Naive B cell (primary cell): ENCODE data around the gene MCCC2. TPM values are rescaled to one million over a fixed set of nuclear protein-coding genes. Genes with fewer than 3 reads are reported as not detected.
"Not testable (repeated sequence)": the region's sequence is repeated elsewhere in the genome, so short reads cannot be mapped to it uniquely, and the experiment has no call there.

Experiments
- ATAC-seq, 2 donors: fragments of 150-1000 bp; cut with Tn5 transposase; 2 replicates each; pipeline ENCODE4 v1.10.0; 2021; ENCODE audit warnings: low read depth in 2 of 2, mild to moderate bottlenecking in 2 of 2, moderate library complexity in 2 of 2
- DNase-seq: peaks from one replicate; pipeline ENCODE4 v3.0.0; 2022
- H3K27ac Mint-ChIP-seq, 6 donors: one replicate each; pipeline ENCODE4 v1.8.0; 2020 to 2022; ENCODE audit warnings: mild to moderate bottlenecking in 6 of 6, mixed read lengths in 6 of 6, moderate library complexity in 5 of 6, inconsistent platforms in 2 of 6
- H3K27me3 Mint-ChIP-seq, 3 donors: one replicate each; pipeline ENCODE4 v1.8.0; 2021 to 2022; ENCODE audit warnings: mixed read lengths in 3 of 3, mild to moderate bottlenecking in 1 of 3
- H3K36me3 Mint-ChIP-seq, 2 donors: one replicate each; pipeline ENCODE4 v1.8.0; 2020 to 2022; ENCODE audit warnings: mixed read lengths in 2 of 2, inconsistent platforms in 1 of 2, mild to moderate bottlenecking in 1 of 2
- H3K4me1 Mint-ChIP-seq, 3 donors: one replicate each; pipeline ENCODE4 v1.8.0; 2020 to 2022; ENCODE audit warnings: mixed read lengths in 3 of 3, inconsistent platforms in 1 of 3, mild to moderate bottlenecking in 1 of 3, moderate library complexity in 1 of 3
- H3K4me3 Mint-ChIP-seq, 8 donors: one replicate each; pipeline ENCODE4 v1.8.0; 2020 to 2022; ENCODE audit warnings: mild to moderate bottlenecking in 8 of 8, mixed read lengths in 8 of 8, moderate library complexity in 8 of 8, inconsistent platforms in 2 of 8
- H3K9me3 Mint-ChIP-seq, 7 donors: one replicate each; pipeline ENCODE4 v1.8.0; 2020 to 2022; ENCODE audit warnings: mixed read lengths in 7 of 7, mild to moderate bottlenecking in 5 of 7, inconsistent platforms in 2 of 7, moderate library complexity in 1 of 7
- polyA plus RNA-seq, 6 donors: library from polyadenylated mRNA; unstranded; fragments of 300-500 nt; fragmentation: Illumina TruSeq; gene quantifications; one replicate each; pipeline ENCODE4 v1.2.3, GENCODE V29; 2021; ENCODE audit warnings: low read depth in 6 of 6

Gene MCCC2
- 10 to 100 TPM; 27.3 to 42.1 (median 35.4) TPM for polyA plus RNA-seq

GRCh38 chr5:71586941-71587765 is at the start of gene MCCC2:
MCCC2 (plus strand) TSS chr5:71587340; CDS start chr5:71587426, 86 bp downstream.
- Mint-ChIP-seq H3K36me3 (peaks cover 0 to under 1% of the 10 kb centered on the region in 2 donors), H3K27ac (peak within 1 kb of the TSS; percentile 95 to 100 (median 98)), H3K9me3 (peaks cover 0 to 4% (median 0%) of the 10 kb centered on the region in 7 donors), H3K4me3 (peak within 1 kb of the TSS; percentile 88 to 100 (median 98)), H3K4me1 (peaks cover 20 to 50% (median 32%) of the 10 kb centered on the region in 3 donors), H3K27me3 (no peaks in the 10 kb centered on the region)
- DNase-seq (peak; percentile 96), ATAC-seq (peak; percentile 93 to 94)

GRCh38 chr5:71537687-71538086 is 49.5 kb upstream of the MCCC2 start:
- peaks cover 35 to 50% of the 10 kb centered on the region in 2 donors for H3K36me3 Mint-ChIP-seq
- H3K4me3 Mint-ChIP-seq: no peak overlapping the region
- DNase-seq (no peak), ATAC-seq (no peak)
- H3K27ac Mint-ChIP-seq: peak overlapping the region in 1 of 6 donors; percentile 6
- no peaks in the 10 kb centered on the region for H3K9me3 Mint-ChIP-seq
- peaks cover 6 to 14% (median 12%) of the 10 kb centered on the region in 3 donors for H3K4me1 Mint-ChIP-seq
- no peaks in the 10 kb centered on the region for H3K27me3 Mint-ChIP-seq

DNA sequence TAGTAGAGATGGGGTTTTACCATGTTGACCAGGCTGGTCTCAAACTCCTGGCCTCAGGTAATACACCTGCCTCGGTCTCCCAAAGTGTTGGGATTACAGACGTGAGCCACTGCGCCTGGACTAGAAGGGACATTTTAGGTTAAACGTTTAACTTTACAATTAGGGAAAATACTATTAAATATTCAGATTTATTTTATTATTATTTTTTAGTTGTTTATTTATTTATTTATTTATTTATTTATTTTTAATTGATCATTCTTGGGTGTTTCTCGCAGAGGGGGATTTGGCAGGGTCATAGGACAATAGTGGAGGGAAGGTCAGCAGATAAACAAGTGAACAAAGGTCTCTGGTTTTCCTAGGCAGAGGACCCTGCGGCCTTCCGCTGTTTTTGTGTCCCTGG is 36.3 kb upstream of the MCCC2 start:
- H3K36me3 Mint-ChIP-seq: peaks cover 10 to 33% of the 10 kb centered on the region in 2 donors
- not testable (repeated sequence) for H3K9me3 Mint-ChIP-seq, H3K27me3 Mint-ChIP-seq, DNase-seq, H3K4me3 Mint-ChIP-seq, H3K4me1 Mint-ChIP-seq, ATAC-seq
- H3K27ac Mint-ChIP-seq: peak overlapping the region in 1 of 6 donors; percentile 21

- Mint-ChIP-seq H3K36me3 (peaks cover 6 to 30% of the 10 kb centered on the region in 2 donors), H3K27ac (peak overlapping the region in 1 of 6 donors; percentile 60)
- not testable (repeated sequence) for DNase-seq, ATAC-seq, H3K27me3 Mint-ChIP-seq, H3K4me3 Mint-ChIP-seq, H3K4me1 Mint-ChIP-seq, H3K9me3 Mint-ChIP-seq
Observed at GRCh38 chr5:71551582-71551981, 35.6 kb upstream of the MCCC2 start.

- peaks cover 6 to 27% of the 10 kb centered on the region in 2 donors for H3K36me3 Mint-ChIP-seq
- not testable (repeated sequence) for H3K27ac Mint-ChIP-seq, DNase-seq, H3K9me3 Mint-ChIP-seq, ATAC-seq, H3K4me1 Mint-ChIP-seq, H3K4me3 Mint-ChIP-seq, H3K27me3 Mint-ChIP-seq
Observed at GRCh38 chr5:71552026-71552749, 35.0 kb upstream of the MCCC2 start.

DNA sequence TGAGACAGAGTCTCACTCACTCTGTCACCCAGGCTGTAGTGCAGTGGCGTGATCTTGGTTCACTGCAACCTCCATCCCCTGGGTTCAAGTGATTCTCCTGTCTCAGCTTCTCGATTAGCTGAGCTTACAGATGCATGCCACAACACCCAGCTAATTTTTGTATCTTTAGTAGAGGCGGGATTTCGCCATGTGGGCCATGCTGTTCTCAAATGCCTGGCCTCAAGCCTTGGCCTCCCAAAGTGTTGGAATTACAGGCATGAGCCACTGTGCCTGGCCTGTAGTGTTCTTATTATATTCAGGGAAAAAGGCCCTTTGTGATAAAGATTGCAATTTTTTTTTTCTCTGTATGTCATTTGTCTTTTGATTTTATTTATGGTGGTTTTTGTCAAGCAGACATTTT is 24.0 kb upstream of the MCCC2 start:
- Mint-ChIP-seq H3K9me3 (no peaks in the 10 kb centered on the region), H3K4me3 (no peak overlapping the region), H3K36me3 (peaks cover 0 to 14% of the 10 kb centered on the region in 2 donors), H3K4me1 (no peaks in the 10 kb centered on the region), H3K27ac (peak overlapping the region in 1 of 6 donors; percentile 9), H3K27me3 (no peaks in the 10 kb centered on the region)
- ATAC-seq (no peak), DNase-seq (no peak)

DNA sequence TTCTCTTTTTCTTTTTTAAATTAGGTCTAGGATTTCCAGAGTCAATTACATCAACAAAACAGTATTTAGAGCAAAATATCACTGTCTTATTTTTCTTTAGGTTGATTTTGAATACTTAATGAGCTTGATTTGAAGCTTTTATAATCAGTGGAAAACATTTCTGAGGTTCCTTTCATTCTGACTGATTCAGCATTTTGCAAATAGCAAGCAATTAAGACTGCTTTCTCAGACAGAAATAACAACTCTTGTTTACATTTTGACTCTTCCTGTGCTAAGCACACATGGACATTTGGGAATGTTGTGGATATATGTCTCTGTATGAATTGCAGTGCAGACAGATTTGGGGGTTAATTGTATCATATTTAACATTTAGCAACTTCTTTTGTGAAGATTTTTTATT is 22.2 kb upstream of the MCCC2 start:
- no peak overlapping the region for H3K27ac Mint-ChIP-seq
- H3K27me3 Mint-ChIP-seq: no peaks in the 10 kb centered on the region
- H3K4me1 Mint-ChIP-seq: no peaks in the 10 kb centered on the region
- no peak overlapping the region for H3K4me3 Mint-ChIP-seq
- H3K36me3 Mint-ChIP-seq: peaks cover 0 to 14% of the 10 kb centered on the region in 2 donors
- H3K9me3 Mint-ChIP-seq: no peaks in the 10 kb centered on the region
- DNase-seq (no peak), ATAC-seq (no peak)

DNA sequence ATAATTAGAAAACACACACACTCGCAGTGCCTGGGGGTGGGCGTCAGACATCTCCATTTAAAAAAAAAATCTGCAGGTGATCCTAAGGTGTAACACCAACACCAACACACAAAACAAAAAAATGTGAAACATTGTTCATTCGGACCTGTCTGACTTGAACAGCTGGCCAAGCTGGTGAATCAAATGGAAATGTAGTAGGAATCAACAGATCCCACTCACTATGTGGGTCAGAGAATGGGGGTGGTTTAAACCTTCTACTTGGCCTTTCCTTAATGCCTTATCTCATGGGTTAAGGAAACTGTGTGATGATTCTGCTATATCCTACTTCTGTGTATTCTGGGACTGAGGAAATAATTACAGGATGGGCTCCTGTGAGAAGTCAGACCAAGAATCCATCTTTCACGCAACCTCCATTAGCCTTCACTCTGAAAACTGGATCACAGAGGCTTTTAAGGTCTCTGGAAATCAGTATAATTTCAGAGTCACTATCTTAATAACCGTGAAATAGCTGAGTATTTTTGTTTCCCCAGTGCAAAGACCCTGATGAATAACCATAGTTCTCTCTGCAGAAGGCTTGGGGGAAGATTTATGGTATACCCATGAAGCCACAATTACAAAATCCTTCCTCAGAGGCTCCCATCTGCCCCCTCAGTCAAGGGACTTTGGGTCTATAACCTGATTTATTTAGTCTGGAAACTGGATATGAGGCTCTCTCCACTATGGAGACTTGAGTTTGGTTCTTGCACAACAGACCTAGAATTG is 17.2 kb upstream of the MCCC2 start:
- H3K4me1 Mint-ChIP-seq: no peaks in the 10 kb centered on the region
- no peaks in the 10 kb centered on the region for H3K27me3 Mint-ChIP-seq
- no peak overlapping the region for H3K27ac Mint-ChIP-seq
- peaks cover 0 to 15% of the 10 kb centered on the region in 2 donors for H3K36me3 Mint-ChIP-seq
- H3K9me3 Mint-ChIP-seq: no peaks in the 10 kb centered on the region
- DNase-seq (no peak), ATAC-seq (no peak)
- no peak overlapping the region for H3K4me3 Mint-ChIP-seq

GRCh38 chr5:71571811-71572210 is 15.3 kb upstream of the MCCC2 start:
- Mint-ChIP-seq H3K36me3 (peaks cover 0 to 18% of the 10 kb centered on the region in 2 donors), H3K27ac (peak overlapping the region in 1 of 6 donors; percentile 47)
- DNase-seq, ATAC-seq, H3K9me3 Mint-ChIP-seq, H3K4me1 Mint-ChIP-seq, H3K27me3 Mint-ChIP-seq, H3K4me3 Mint-ChIP-seq: not testable (repeated sequence)

- ATAC-seq: no peak
- H3K36me3 Mint-ChIP-seq: peaks cover 16 to 28% of the 10 kb centered on the region in 2 donors
- no peak overlapping the region for H3K27ac Mint-ChIP-seq
- no peaks in the 10 kb centered on the region for H3K27me3 Mint-ChIP-seq
- peaks cover 0 to 3% (median 0%) of the 10 kb centered on the region in 7 donors for H3K9me3 Mint-ChIP-seq
- H3K4me1 Mint-ChIP-seq: no peaks in the 10 kb centered on the region
- no peak overlapping the region for H3K4me3 Mint-ChIP-seq
- DNase-seq: no peak
Observed at GRCh38 chr5:71573591-71573990, 13.5 kb upstream of the MCCC2 start.

DNA sequence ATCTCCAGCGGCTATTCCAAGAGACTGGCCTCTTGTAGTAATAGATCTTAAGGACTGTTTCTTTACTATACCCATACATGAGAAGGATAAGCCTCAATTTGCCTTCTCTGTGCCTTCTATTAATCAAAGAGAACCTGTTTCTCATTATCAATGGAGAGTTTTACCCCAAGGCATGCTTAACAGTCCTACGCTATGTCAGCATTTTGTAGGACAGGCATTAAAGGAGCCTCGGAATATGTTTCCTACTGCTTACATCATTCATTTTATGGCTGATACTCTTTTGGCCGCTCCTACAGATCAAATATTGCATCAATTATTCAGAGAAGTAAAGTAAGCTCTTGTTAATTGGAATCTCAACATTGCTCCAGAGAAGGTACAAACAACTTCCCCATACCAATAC is 11.6 kb upstream of the MCCC2 start:
- H3K27ac Mint-ChIP-seq, H3K4me1 Mint-ChIP-seq, H3K9me3 Mint-ChIP-seq, ATAC-seq, DNase-seq, H3K4me3 Mint-ChIP-seq, H3K27me3 Mint-ChIP-seq: not testable (repeated sequence)
- H3K36me3 Mint-ChIP-seq: peaks cover 21 to 29% of the 10 kb centered on the region in 2 donors

DNA sequence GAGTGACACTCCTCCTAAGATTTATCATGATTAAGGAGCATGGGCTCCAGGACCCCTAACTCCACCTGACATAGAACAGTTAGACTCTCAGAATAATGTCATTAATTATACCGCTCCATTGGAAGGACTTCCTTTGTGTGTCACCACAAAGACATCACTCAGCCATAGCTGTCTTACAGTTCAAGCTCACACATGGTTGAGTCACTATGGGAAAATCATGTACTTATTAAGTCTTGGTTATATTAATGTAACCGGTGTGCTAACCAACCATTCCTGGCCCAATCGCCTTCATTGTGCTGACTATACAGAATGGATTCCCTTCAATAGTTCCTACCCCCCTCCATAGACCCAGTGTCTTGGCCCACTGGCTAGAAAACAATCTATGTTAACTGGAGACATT is 10.9 kb upstream of the MCCC2 start:
- Mint-ChIP-seq H3K9me3 (peaks cover 0 to 5% (median 0%) of the 10 kb centered on the region in 7 donors), H3K27me3 (no peaks in the 10 kb centered on the region), H3K36me3 (peaks cover 21 to 29% of the 10 kb centered on the region in 2 donors), H3K4me3 (no peak overlapping the region), H3K27ac (no peak overlapping the region), H3K4me1 (no peaks in the 10 kb centered on the region)
- DNase-seq (no peak), ATAC-seq (no peak)

- peaks cover 21 to 29% of the 10 kb centered on the region in 2 donors for H3K36me3 Mint-ChIP-seq
- H3K27ac Mint-ChIP-seq, H3K4me3 Mint-ChIP-seq, ATAC-seq, H3K4me1 Mint-ChIP-seq, H3K27me3 Mint-ChIP-seq, DNase-seq, H3K9me3 Mint-ChIP-seq: not testable (repeated sequence)
Observed at GRCh38 chr5:71577839-71578238, 9.3 kb upstream of the MCCC2 start.
